GM23248 (cell line): Measurements from ENCODE around the gene WFS1.

Experiments used
- EZH2 ChIP-seq: fragments of 200-600 bp; sonication (generic); IDR thresholded peaks from 2 replicates; pipeline ENCODE4 v1.6.1; 2018; ENCODE audit warnings: antibody characterized with exemption, mild to moderate bottlenecking; ENCODE audit not compliant: insufficient read depth, poor library complexity, severe bottlenecking
- EZH2phosphoT487 ChIP-seq: fragments of 200-600 bp; sonication (generic); IDR thresholded peaks from 2 replicates; pipeline ENCODE4 v1.6.1; 2018; ENCODE audit warnings: antibody characterized with exemption, moderate library complexity, mild to moderate bottlenecking, low read depth; ENCODE audit not compliant: insufficient read depth

DNA sequence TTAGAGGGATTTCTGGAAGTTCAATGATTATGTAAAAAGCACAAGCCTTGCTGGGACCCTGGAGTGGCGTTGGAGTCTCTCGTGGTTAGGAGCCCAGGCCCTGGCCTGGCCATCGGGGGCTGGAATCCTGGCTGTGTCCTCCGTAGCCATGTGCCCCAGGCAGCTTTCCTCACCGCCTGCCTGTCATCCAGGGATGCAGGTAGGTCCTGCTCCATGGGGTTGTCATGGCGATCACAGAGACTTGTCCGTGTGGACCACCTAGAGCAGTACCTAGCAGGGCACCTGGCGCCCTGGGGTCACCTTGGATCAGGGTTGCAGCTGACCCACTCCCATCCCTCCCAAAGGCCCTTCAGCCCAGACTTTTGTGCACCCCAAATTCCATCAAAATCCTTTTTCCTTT is 30.2 kb upstream of the WFS1 start:
- TF ChIP-seq EZH2 (no peak), EZH2phosphoT487 (no peak)
